Activated CD4-positive, alpha-beta T cell treated with anti-CD3 and anti-CD28 coated beads, Interleukin-2, amount 50 U/mL, for 48 hours (primary cell): ENCODE results near the gene RSRC1.
A peak's percentile ranks its signal among the peaks of the same experiment; 100 is the strongest.
"Not testable (repeated sequence)": the region's sequence is repeated elsewhere in the genome, so short reads cannot be mapped to it uniquely, and the experiment has no call there.

Experiments
- DNase-seq, 2 experiments: peaks; one replicate each; pipeline ENCODE4 v3.0.0-alpha.2; 2020

The RSRC1 gene

GRCh38 chr3:158540066-158540465 lies 430.2 kb downstream of the RSRC1 start:
- DNase-seq = no peak

GRCh38 chr3:158548691-158549090 lies 438.8 kb downstream of the RSRC1 start:
- DNase-seq = no peak

GRCh38 chr3:158549938-158550337 lies 440.0 kb downstream of the RSRC1 start:
- DNase-seq = not testable (repeated sequence)

GRCh38 chr3:158552124-158552523 lies 442.2 kb downstream of the RSRC1 start:
- no peak for DNase-seq

GRCh38 chr3:158559504-158559903 lies 449.6 kb downstream of the RSRC1 start:
- DNase-seq = no peak

- DNase-seq = no peak
Measured at GRCh38 chr3:158560979-158561378, 451.1 kb downstream of the RSRC1 start.

- no peak for DNase-seq
Measured at GRCh38 chr3:158562674-158563073, 452.8 kb downstream of the RSRC1 start.

GRCh38 chr3:158563076-158563475 lies 453.2 kb downstream of the RSRC1 start:
- DNase-seq = no peak

GRCh38 chr3:158565076-158565475 lies 455.2 kb downstream of the RSRC1 start:
- DNase-seq = no peak

- DNase-seq = no peak
Measured at GRCh38 chr3:158568784-158569183, 458.9 kb downstream of the RSRC1 start.

GRCh38 chr3:158569794-158570193 lies 459.9 kb downstream of the RSRC1 start:
- DNase-seq = no peak

GRCh38 chr3:158570999-158571702 lies 461.3 kb downstream of the RSRC1 start, which contains the start of gene MLF1:
TSS of gene MLF1 (plus strand) at chr3:158571194. CDS start at chr3:158571301, 107 bp downstream.
- DNase-seq = peak; percentile 82 to 85

- no peak for DNase-seq
Measured at GRCh38 chr3:158571969-158572765, 462.3 kb downstream of the RSRC1 start.

GRCh38 chr3:158572766-158573060 lies 462.8 kb downstream of the RSRC1 start:
- DNase-seq = no peak

GRCh38 chr3:158573714-158574113 lies 463.8 kb downstream of the RSRC1 start:
- DNase-seq = no peak

- no peak for DNase-seq
Measured at GRCh38 chr3:158574646-158575045, 464.8 kb downstream of the RSRC1 start.

- no peak for DNase-seq
Measured at GRCh38 chr3:158590223-158590622, 480.3 kb downstream of the RSRC1 start.
